Amniotic stem cell (primary cell): ENCODE measurements around the gene NDRG2.
"Not testable (repeated sequence)": the region's sequence is repeated elsewhere in the genome, so short reads cannot be mapped to it uniquely, and the experiment has no call there.

Experiments used
- DNase-seq: peaks from one replicate; lab custom pipeline; 2025; lab: John Stamatoyannopoulos, UW

NDRG2 gene

GRCh38 chr14:21055432-21056117, 30.7 kb upstream of the NDRG2 start:
- DNase-seq, result no peak

GRCh38 chr14:21054768-21055145, 29.9 kb upstream of the NDRG2 start:
- no peak for DNase-seq

GRCh38 chr14:21054123-21054767, 29.4 kb upstream of the NDRG2 start:
- DNase-seq, result no peak

- DNase-seq, result no peak
These were observed 28.6 kb upstream of the NDRG2 start for GRCh38 chr14:21053184-21054122.

- no peak for DNase-seq
These were observed 25.7 kb upstream of the NDRG2 start for GRCh38 chr14:21050597-21050996.

- DNase-seq, result no peak
These were observed 24.4 kb upstream of the NDRG2 start for GRCh38 chr14:21049271-21049673.

GRCh38 chr14:21048638-21049037, 23.8 kb upstream of the NDRG2 start:
- DNase-seq, result no peak

GRCh38 chr14:21047378-21047781, 22.5 kb upstream of the NDRG2 start:
- DNase-seq, result no peak

GRCh38 chr14:21043974-21044618, 19.2 kb upstream of the NDRG2 start:
- no peak for DNase-seq

- DNase-seq, result no peak
These were observed 18.6 kb upstream of the NDRG2 start for GRCh38 chr14:21043387-21043973.

- DNase-seq, result no peak
These were observed 18.1 kb upstream of the NDRG2 start for GRCh38 chr14:21042918-21043317.

GRCh38 chr14:21041676-21042433, 17.0 kb upstream of the NDRG2 start, which contains the start of gene RNASE7:
RNASE7 (plus strand) TSS chr14:21042362; CDS start chr14:21042993, 631 bp downstream.
- no peak for DNase-seq

- DNase-seq, result not testable (repeated sequence)
These were observed 16.1 kb upstream of the NDRG2 start for GRCh38 chr14:21040941-21041340.

GRCh38 chr14:21040370-21040925, 15.6 kb upstream of the NDRG2 start:
- DNase-seq, result no peak

- peak; percentile 40 for DNase-seq
These were observed 14.9 kb upstream of the NDRG2 start for GRCh38 chr14:21039585-21040369.

GRCh38 chr14:21038441-21039422, 13.9 kb upstream of the NDRG2 start:
- DNase-seq, result no peak

GRCh38 chr14:21037156-21037555, 12.3 kb upstream of the NDRG2 start:
- no peak for DNase-seq

- DNase-seq, result no peak
These were observed 11.9 kb upstream of the NDRG2 start for GRCh38 chr14:21036751-21037150.

GRCh38 chr14:21034707-21035106, 9.8 kb upstream of the NDRG2 start, which contains the start of gene RNASE13:
RNASE13 (minus strand) TSS chr14:21034807; CDS start chr14:21034288, 519 bp downstream.
- no peak for DNase-seq
